GM21447 (cell line): ENCODE measurements around the gene PTPRM.

Experiments
- ATAC-seq: cut with Tn5 transposase; IDR thresholded peaks from one replicate; pipeline ENCODE4 v1.9.1; 2021; ENCODE audit not compliant: unreplicated experiment

PTPRM gene

GRCh38 chr18:7840411-7840810 is 273.3 kb downstream of the PTPRM start:
- ATAC-seq = no peak

GRCh38 chr18:7844017-7844416 is 276.9 kb downstream of the PTPRM start:
- no peak for ATAC-seq

- ATAC-seq = no peak
Measured at GRCh38 chr18:7844418-7844817, 277.3 kb downstream of the PTPRM start.

GRCh38 chr18:7846335-7846734 is 279.2 kb downstream of the PTPRM start:
- no peak for ATAC-seq

- ATAC-seq = no peak
Measured at GRCh38 chr18:7847357-7848053, 280.4 kb downstream of the PTPRM start.

- no peak for ATAC-seq
Measured at GRCh38 chr18:7848054-7848412, 280.9 kb downstream of the PTPRM start.

GRCh38 chr18:7850446-7850845 is 283.3 kb downstream of the PTPRM start:
- no peak for ATAC-seq

GRCh38 chr18:7855028-7855427 is 287.9 kb downstream of the PTPRM start:
- ATAC-seq = no peak

- no peak for ATAC-seq
Measured at GRCh38 chr18:7855671-7856070, 288.6 kb downstream of the PTPRM start.

- no peak for ATAC-seq
Measured at GRCh38 chr18:7856116-7856515, 289.0 kb downstream of the PTPRM start.

- no peak for ATAC-seq
Measured at GRCh38 chr18:7856733-7857132, 289.6 kb downstream of the PTPRM start.

- ATAC-seq = no peak
Measured at GRCh38 chr18:7857562-7857961, 290.4 kb downstream of the PTPRM start.

GRCh38 chr18:7859122-7859521 is 292.0 kb downstream of the PTPRM start:
- ATAC-seq = no peak

GRCh38 chr18:7870266-7870665 is 303.1 kb downstream of the PTPRM start:
- no peak for ATAC-seq

- ATAC-seq = no peak
Measured at GRCh38 chr18:7870855-7871254, 303.7 kb downstream of the PTPRM start.

- ATAC-seq = no peak
Measured at GRCh38 chr18:7871560-7872456, 304.7 kb downstream of the PTPRM start.

GRCh38 chr18:7872569-7872968 is 305.5 kb downstream of the PTPRM start:
- no peak for ATAC-seq

GRCh38 chr18:7873316-7873715 is 306.2 kb downstream of the PTPRM start:
- ATAC-seq = no peak

- ATAC-seq = no peak
Measured at GRCh38 chr18:7876354-7877104, 309.4 kb downstream of the PTPRM start.

- ATAC-seq = no peak
Measured at GRCh38 chr18:7877609-7878008, 310.5 kb downstream of the PTPRM start.
